CD4-positive, alpha-beta T cell (primary cell): ENCODE results near the gene RNF212. TPM values are rescaled to one million over a fixed set of nuclear protein-coding genes. Genes with fewer than 3 reads are reported as not detected.

ENCODE experiments used
- ATAC-seq: fragments of 200-7000 bp; cut with Tn5 transposase; one replicate; pipeline ENCODE4 v1.10.0; 2022; ENCODE audit warnings: mild to moderate bottlenecking; ENCODE audit not compliant: poor library complexity
- CTCF ChIA-PET: fragments of 350-600 bp; sonication (Branson Sonifier 250); formaldehyde crosslinking; loops from one replicate; lab custom pipeline; 2021; ENCODE audit warnings: antibody characterized with exemption, inconsistent platforms; lab: Charles Lee
- POLR2A ChIA-PET: fragments of 350-600 bp; sonication (Branson Sonifier 250); formaldehyde crosslinking; loops from one replicate; lab custom pipeline; 2021; ENCODE audit warnings: antibody characterized with exemption, inconsistent platforms; lab: Charles Lee
- DNase-seq, 14 experiments: peaks; one replicate each; pipeline ENCODE4 v3.0.0-alpha.2; 2013 to 2020; ENCODE audit warnings: mixed read lengths in 2 of 14
- H3K27ac ChIP-seq, 2 donors: one replicate each; pipeline versions ENCODE4 v1.5.1 to v1.7.0; 2013; ENCODE audit warnings: low read length in 2 of 2, low read depth in 1 of 2, mild to moderate bottlenecking in 1 of 2
- H3K27me3 ChIP-seq, 2 experiments: 1 replicate in 1 of 2; 2 replicates in 1 of 2; pipeline versions ENCODE4 v1.6.1 to v1.7.0; 2013; ENCODE audit warnings: low read length in 2 of 2, control low read depth in 1 of 2, mild to moderate bottlenecking in 1 of 2, moderate library complexity in 1 of 2; ENCODE audit not compliant: insufficient read depth in 2 of 2, control insufficient read depth in 1 of 2
- H3K36me3 ChIP-seq: one replicate; pipeline ENCODE4 v1.6.1; 2013; ENCODE audit warnings: low read length, control low read depth; ENCODE audit not compliant: insufficient read depth
- H3K4me1 ChIP-seq: one replicate; pipeline ENCODE4 v1.6.1; 2013; ENCODE audit warnings: low read length, control low read depth; ENCODE audit not compliant: insufficient read depth
- H3K4me3 ChIP-seq: one replicate; pipeline ENCODE4 v1.5.1; 2013; ENCODE audit warnings: mild to moderate bottlenecking, low read length, moderate library complexity
- H3K9me3 ChIP-seq, 2 experiments: 1 replicate in 1 of 2; 2 replicates in 1 of 2; pipeline versions ENCODE4 v1.6.1 to v1.7.0; 2013; ENCODE audit warnings: low read length in 2 of 2, mild to moderate bottlenecking in 2 of 2, control low read depth in 1 of 2, moderate library complexity in 1 of 2; ENCODE audit not compliant: control insufficient read depth in 1 of 2, insufficient read depth in 1 of 2
- H3K27ac Mint-ChIP-seq: one replicate; pipeline ENCODE4 v1.8.0; 2020; ENCODE audit warnings: mixed read lengths
- H3K27me3 Mint-ChIP-seq: one replicate; pipeline ENCODE4 v1.8.0; 2021; ENCODE audit warnings: mixed read lengths
- H3K36me3 Mint-ChIP-seq: one replicate; pipeline ENCODE4 v1.8.0; 2021; ENCODE audit warnings: low read depth, mixed read lengths
- H3K4me1 Mint-ChIP-seq: one replicate; pipeline ENCODE4 v1.8.0; 2021; ENCODE audit warnings: low read depth, mixed read lengths
- H3K4me3 Mint-ChIP-seq: one replicate; pipeline ENCODE4 v1.8.0; 2020; ENCODE audit warnings: mild to moderate bottlenecking, mixed read lengths
- H3K9me3 Mint-ChIP-seq: one replicate; pipeline ENCODE4 v1.8.0; 2020; ENCODE audit warnings: mixed read lengths
- intact Hi-C, 2 experiments: fragments of 100-400 bp; cut with DNase I in 1 of 2; cut with micrococcal nuclease in 1 of 2; formaldehyde crosslinking; loops; one replicate each; pipeline versions ENCODE4 v1.15.1 to v1.9.0; 2023 to 2025; cut with DNase I, micrococcal nuclease
- total RNA-seq, 174 experiments: library from RNA in 2 of 174; stranded (reverse) in 2 of 174; gene quantifications; one replicate each; pipeline ENCODE4 v1.2.3 and lab custom pipeline; 2021 to 2026
- TF ChIP-seq, protein P1 (sequence below): fragments of 200-600 bp; IDR thresholded peaks from one replicate; pipeline ENCODE4 v1.8.0; 2022; ENCODE audit warnings: antibody characterized with exemption, mild to moderate bottlenecking

The RNF212 gene
- total RNA-seq, 2 experiments from 2014 or later: 5.6 to 8.3 TPM

DNA sequence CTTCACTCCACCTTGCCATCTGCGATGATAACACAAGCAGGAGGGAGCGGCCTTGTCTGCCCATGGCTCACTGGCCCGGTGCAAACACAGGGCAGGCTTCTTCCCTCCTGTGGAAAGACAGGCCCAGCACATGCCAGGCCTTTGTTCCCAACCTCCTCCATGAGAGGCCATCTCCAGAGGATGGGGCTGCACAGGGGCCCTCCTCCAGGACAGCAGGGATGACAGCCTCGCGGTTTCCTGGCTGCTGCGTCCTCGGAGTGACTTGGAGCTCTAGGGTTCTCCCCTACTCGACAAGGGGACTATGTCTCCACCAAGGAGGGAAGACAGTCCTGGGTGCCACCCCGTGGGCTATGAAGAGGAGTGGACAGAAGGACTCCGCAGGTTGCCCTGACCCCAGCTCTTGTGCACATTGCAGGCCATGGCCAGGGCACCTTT is 21.8 kb downstream of the RNF212 start:
- Histone ChIP-seq H3K9me3 (peaks cover 0 to 14% of the 10 kb centered on the region in 2 experiments), H3K27ac (no peak overlapping the region), H3K4me1 (no peaks in the 10 kb centered on the region), H3K36me3 (no peaks in the 10 kb centered on the region), H3K27me3 (no peaks in the 10 kb centered on the region), H3K4me3 (no peak overlapping the region)
- H3K27ac Mint-ChIP-seq: no peak overlapping the region
- ChIA-PET CTCF (no interaction called here), POLR2A (no interaction called here)
- no peaks in the 10 kb centered on the region for H3K27me3 Mint-ChIP-seq
- no peaks in the 10 kb centered on the region for H3K36me3 Mint-ChIP-seq
- TF ChIP-seq, protein P1, sequence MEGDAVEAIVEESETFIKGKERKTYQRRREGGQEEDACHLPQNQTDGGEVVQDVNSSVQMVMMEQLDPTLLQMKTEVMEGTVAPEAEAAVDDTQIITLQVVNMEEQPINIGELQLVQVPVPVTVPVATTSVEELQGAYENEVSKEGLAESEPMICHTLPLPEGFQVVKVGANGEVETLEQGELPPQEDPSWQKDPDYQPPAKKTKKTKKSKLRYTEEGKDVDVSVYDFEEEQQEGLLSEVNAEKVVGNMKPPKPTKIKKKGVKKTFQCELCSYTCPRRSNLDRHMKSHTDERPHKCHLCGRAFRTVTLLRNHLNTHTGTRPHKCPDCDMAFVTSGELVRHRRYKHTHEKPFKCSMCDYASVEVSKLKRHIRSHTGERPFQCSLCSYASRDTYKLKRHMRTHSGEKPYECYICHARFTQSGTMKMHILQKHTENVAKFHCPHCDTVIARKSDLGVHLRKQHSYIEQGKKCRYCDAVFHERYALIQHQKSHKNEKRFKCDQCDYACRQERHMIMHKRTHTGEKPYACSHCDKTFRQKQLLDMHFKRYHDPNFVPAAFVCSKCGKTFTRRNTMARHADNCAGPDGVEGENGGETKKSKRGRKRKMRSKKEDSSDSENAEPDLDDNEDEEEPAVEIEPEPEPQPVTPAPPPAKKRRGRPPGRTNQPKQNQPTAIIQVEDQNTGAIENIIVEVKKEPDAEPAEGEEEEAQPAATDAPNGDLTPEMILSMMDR: no peak
- H3K9me3 Mint-ChIP-seq: no peaks in the 10 kb centered on the region
- DNase-seq (no peak), ATAC-seq (no peak)
- intact Hi-C loops: no loop called here
- no peak overlapping the region for H3K4me3 Mint-ChIP-seq
- H3K4me1 Mint-ChIP-seq: no peaks in the 10 kb centered on the region

DNA sequence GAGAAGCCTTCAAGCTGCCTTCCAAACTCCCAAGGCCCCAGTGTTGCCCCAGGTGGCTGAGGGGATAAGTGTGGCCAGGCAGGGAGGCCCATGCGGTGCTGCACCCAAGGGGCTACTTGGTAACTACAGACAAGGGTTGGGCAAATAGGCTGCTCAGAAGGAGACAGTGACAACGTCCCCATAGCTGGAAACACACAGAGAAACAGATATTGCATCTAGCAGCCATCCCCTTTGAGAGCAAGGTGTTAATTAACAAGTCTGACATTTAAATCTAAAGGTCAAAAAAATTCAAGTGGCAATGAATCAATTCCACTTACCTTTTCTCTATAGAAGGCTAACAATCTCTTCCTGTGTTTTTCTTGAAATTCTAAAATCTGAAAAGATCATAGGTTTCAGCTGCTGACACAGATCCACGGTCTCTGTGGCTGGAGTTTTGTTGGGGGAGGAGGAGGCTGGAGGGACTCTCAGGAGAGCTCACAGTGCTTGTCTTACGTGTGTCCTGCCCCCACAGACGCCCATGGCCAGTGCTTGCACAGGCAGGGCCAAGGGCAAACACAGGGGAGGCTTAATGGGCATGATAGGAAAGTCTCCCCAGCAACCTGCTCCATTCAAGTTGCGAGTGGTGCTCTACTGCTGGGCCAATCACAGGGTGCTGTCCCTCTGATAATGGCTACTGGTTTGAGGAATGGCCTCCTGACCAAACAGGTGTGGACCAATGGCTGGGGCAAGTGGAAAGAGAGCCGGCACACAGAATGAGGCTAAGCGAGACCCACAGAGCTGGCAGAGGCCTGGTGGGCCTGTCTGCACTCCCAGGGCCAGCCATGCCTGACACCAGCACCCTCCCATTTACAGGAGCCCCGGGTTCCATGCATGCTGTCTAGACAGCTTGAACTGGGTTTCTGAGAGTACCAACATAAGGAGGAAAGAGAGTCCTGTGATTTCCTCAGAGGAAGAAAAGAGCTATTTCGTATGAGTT is 22.6 kb downstream of the RNF212 start:
- H3K36me3 ChIP-seq: no peaks in the 10 kb centered on the region
- DNase-seq (no peak), ATAC-seq (no peak)
- H3K4me1 ChIP-seq: no peaks in the 10 kb centered on the region
- peaks cover 1% of the 10 kb centered on the region for H3K27me3 Mint-ChIP-seq
- no peaks in the 10 kb centered on the region for H3K9me3 Mint-ChIP-seq
- peaks cover 0 to 14% of the 10 kb centered on the region in 2 experiments for H3K9me3 ChIP-seq
- H3K27ac ChIP-seq: no peak overlapping the region
- TF ChIP-seq, protein P1: no peak
- H3K27me3 ChIP-seq: no peaks in the 10 kb centered on the region
- intact Hi-C loops: no loop called here
- ChIA-PET POLR2A (no interaction called here), CTCF (no interaction called here)
- no peak overlapping the region for H3K27ac Mint-ChIP-seq
- H3K36me3 Mint-ChIP-seq: no peaks in the 10 kb centered on the region
- no peak overlapping the region for H3K4me3 ChIP-seq
- H3K4me3 Mint-ChIP-seq: no peak overlapping the region
- no peaks in the 10 kb centered on the region for H3K4me1 Mint-ChIP-seq

DNA sequence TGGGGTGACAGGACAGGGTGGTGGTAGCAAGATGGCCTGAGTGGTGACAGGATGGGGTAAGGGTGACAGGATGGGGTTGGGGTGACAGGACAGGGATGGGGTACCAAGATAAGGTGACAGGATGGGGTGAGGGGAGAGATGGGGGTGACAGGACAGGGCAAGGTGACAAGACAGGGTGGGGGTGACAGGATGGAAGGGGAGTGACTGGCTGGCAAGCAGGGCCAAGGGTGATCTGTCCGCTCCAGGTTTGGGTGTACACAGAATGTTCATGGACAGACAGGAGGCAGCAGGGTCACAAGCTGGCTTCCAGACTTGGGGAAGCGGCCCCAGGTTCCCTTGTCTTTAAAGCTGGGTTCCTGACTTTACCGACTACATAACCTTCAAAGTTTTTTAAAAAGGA is 23.3 kb downstream of the RNF212 start:
- Mint-ChIP-seq H3K9me3 (no peaks in the 10 kb centered on the region), H3K27me3 (peaks cover 7% of the 10 kb centered on the region), H3K4me3 (no peak overlapping the region), H3K27ac (no peak overlapping the region), H3K4me1 (no peaks in the 10 kb centered on the region), H3K36me3 (no peaks in the 10 kb centered on the region)
- no peak overlapping the region for H3K4me3 ChIP-seq
- ATAC-seq (no peak), DNase-seq (no peak)
- CTCF ChIA-PET: no interaction called here
- peaks cover 0 to 14% of the 10 kb centered on the region in 2 experiments for H3K9me3 ChIP-seq
- no peaks in the 10 kb centered on the region for H3K27me3 ChIP-seq
- intact Hi-C loops: no loop called here
- no peak overlapping the region for H3K27ac ChIP-seq
- no peaks in the 10 kb centered on the region for H3K36me3 ChIP-seq
- TF ChIP-seq, protein P1: no peak
- POLR2A ChIA-PET: no interaction called here
- no peaks in the 10 kb centered on the region for H3K4me1 ChIP-seq
